ENCODE data around the gene TMCO5A.

Gene TMCO5A

GRCh38 chr15:37967788-37968187, 33.3 kb downstream of the TMCO5A start:
- DNase-seq (ENCODE audit: low spot score), result no peak
- no peak for FAIRE-seq

GRCh38 chr15:37973856-37974255, 39.4 kb downstream of the TMCO5A start:
- FAIRE-seq (no peak), DNase-seq (ENCODE audit: low spot score) (no peak)

- DNase-seq (ENCODE audit: low spot score), result no peak
- no peak for FAIRE-seq
Measured at GRCh38 chr15:37978231-37978630, 43.8 kb downstream of the TMCO5A start.

GRCh38 chr15:37979671-37980409, 45.4 kb downstream of the TMCO5A start:
- DNase-seq (ENCODE audit: low spot score) (no peak), FAIRE-seq (no peak)

GRCh38 chr15:37981201-37981600, 46.8 kb downstream of the TMCO5A start:
- FAIRE-seq, result no peak
- no peak for DNase-seq (ENCODE audit: low spot score)

GRCh38 chr15:37981775-37982174, 47.3 kb downstream of the TMCO5A start:
- DNase-seq (ENCODE audit: low spot score), result peak; percentile 19
- FAIRE-seq, result no peak

GRCh38 chr15:37984368-37984767, 49.9 kb downstream of the TMCO5A start:
- FAIRE-seq (no peak), DNase-seq (ENCODE audit: low spot score) (no peak)

GRCh38 chr15:37995461-37996347, 61.3 kb downstream of the TMCO5A start:
- no peak for DNase-seq (ENCODE audit: low spot score)
- no peak for FAIRE-seq
